HL-60/S4 (cell line): ENCODE results near the gene GPX6.
"Not testable (repeated sequence)": the region's sequence is repeated elsewhere in the genome, so short reads cannot be mapped to it uniquely, and the experiment has no call there.

Source experiments
- in situ Hi-C: fragments of 300-500 bp; cut with MboI; formaldehyde crosslinking; loops from 2 replicates; pipeline ENCODE4 v1.14.3; 2022; ENCODE audit warnings: low sequenced_read_pairs

Gene GPX6

GRCh38 chr6:28486533-28486932 is 29.1 kb downstream of the GPX6 start:
- in situ Hi-C loops: no loop called here

- in situ Hi-C loops: no loop called here
Observed at GRCh38 chr6:28485482-28485881, 30.1 kb downstream of the GPX6 start.

GRCh38 chr6:28480253-28480932 is 35.2 kb downstream of the GPX6 start:
- in situ Hi-C loops: no loop called here

GRCh38 chr6:28478518-28478917 is 37.1 kb downstream of the GPX6 start:
- in situ Hi-C loops: no loop called here

- in situ Hi-C loops: no loop called here
Observed at GRCh38 chr6:28474441-28475219, 41.0 kb downstream of the GPX6 start.

GRCh38 chr6:28469153-28469745 is 46.3 kb downstream of the GPX6 start:
- in situ Hi-C loops: not testable (repeated sequence)

- in situ Hi-C loops: no loop called here
Observed at GRCh38 chr6:28468056-28468455, 47.5 kb downstream of the GPX6 start.

GRCh38 chr6:28462401-28462800 is 53.2 kb downstream of the GPX6 start:
- in situ Hi-C loops: no loop called here

- in situ Hi-C loops: no loop called here
Observed at GRCh38 chr6:28458568-28458967, 57.0 kb downstream of the GPX6 start.
